AG04449 (cell line): ENCODE data around the gene GLDC.

Experiments
- CTCF ChIA-PET: fragments of 350-600 bp; formaldehyde crosslinking; extraction: SDS; loops from one replicate; lab custom pipeline; 2021; ENCODE audit warnings: antibody characterized with exemption; lab: Yijun Ruan, JAX
- POLR2A ChIA-PET: fragments of 400-600, 350-600 bp; formaldehyde crosslinking; extraction: SDS; loops from one replicate; lab custom pipeline; 2020; ENCODE audit warnings: antibody characterized with exemption, inconsistent platforms; lab: Yijun Ruan, JAX
- DNase-seq: peaks from one replicate; pipeline ENCODE4 v3.0.0-alpha.2; 2010; ENCODE audit warnings: low read depth, low spot score
- H3K4me3 ChIP-seq: 2 replicates; pipeline ENCODE4 v1.5.1; 2011; ENCODE audit warnings: low read depth, mild to moderate bottlenecking, control low read depth, low read length
- CTCF ChIP-seq: IDR thresholded peaks from one replicate; pipeline ENCODE4 v1.5.1; 2011; ENCODE audit warnings: mild to moderate bottlenecking, moderate library complexity, low read length, control low read depth, inconsistent platforms; ENCODE audit not compliant: insufficient read depth; ENCODE audit errors: missing control alignments

GLDC gene

GRCh38 chr9:6620353-6620752 lies 25.2 kb downstream of the GLDC start:
- ChIA-PET POLR2A (no interaction called here), CTCF (no interaction called here)

GRCh38 chr9:6619909-6620308 lies 25.6 kb downstream of the GLDC start:
- no peak for TF ChIP-seq CTCF
- ChIA-PET POLR2A (no interaction called here), CTCF (no interaction called here)
- H3K4me3 ChIP-seq: no peak overlapping the region
- no peak for DNase-seq

More at GRCh38 chr9:6620353-6620752, 25.2 kb downstream of the GLDC start:
- DNase-seq: no peak
- TF ChIP-seq CTCF: no peak
- no peak overlapping the region for H3K4me3 ChIP-seq

- TF ChIP-seq CTCF: no peak
- POLR2A ChIA-PET: no interaction called here
Observed at GRCh38 chr9:6616951-6617602, 28.5 kb downstream of the GLDC start.

GRCh38 chr9:6614489-6614888 lies 31.0 kb downstream of the GLDC start:
- DNase-seq: no peak
- TF ChIP-seq CTCF: no peak
- ChIA-PET POLR2A (no interaction called here), CTCF (no interaction called here)
- H3K4me3 ChIP-seq: no peak overlapping the region

More at GRCh38 chr9:6616951-6617602, 28.5 kb downstream of the GLDC start:
- CTCF ChIA-PET: no interaction called here
- H3K4me3 ChIP-seq: no peak overlapping the region
- DNase-seq: no peak

DNA sequence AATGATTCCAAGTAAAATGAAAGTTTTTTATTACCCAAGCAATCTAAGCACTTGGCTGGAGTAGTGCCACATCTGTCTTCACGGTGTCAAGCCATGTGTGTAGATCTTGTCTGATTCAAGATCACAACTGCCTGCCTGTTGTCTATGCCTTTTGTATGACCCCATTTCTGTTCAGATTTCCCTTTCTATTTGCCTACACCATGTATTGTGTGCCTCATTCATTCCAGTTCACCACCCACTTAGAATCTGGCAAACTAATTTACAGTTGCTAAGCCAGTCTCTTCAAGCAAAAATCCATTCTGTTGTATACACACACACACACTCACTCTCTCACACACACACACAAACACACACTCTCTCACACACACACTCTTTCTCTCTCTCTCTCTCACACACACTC lies 33.7 kb downstream of the GLDC start:
- TF ChIP-seq CTCF: no peak
- no peak for DNase-seq
- CTCF ChIA-PET: no interaction called here
- POLR2A ChIA-PET: no interaction called here
- no peak overlapping the region for H3K4me3 ChIP-seq

DNA sequence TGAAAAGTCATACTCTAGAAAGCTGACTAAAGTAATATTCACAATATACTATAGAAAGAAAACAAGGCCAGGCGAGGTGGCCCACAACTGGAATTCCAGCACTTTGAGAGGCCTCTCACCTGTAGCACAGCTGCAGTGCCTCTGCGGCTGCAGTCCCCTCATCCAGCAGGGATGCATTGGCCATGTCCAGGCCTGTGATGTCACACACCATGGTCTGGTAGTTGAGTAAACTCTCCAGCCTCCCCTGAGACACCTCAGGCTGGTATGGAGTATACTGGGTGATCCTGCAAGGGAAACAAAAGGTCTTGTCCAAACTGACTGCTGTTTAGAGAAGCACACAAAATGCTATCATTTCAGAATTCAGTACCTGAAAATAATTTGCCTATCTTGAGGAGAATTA lies 35.5 kb downstream of the GLDC start:
- CTCF ChIA-PET: no interaction called here
- TF ChIP-seq CTCF: no peak
- POLR2A ChIA-PET: no interaction called here
- no peak for DNase-seq
- H3K4me3 ChIP-seq: no peak overlapping the region
